BJ (cell line): ENCODE results near the gene DPM1. TPM values are rescaled to one million over a fixed set of nuclear protein-coding genes. Genes with fewer than 3 reads are reported as not detected.

Experiments used
- CTCF ChIA-PET: fragments of 350-600 bp; formaldehyde crosslinking; extraction: SDS; loops from one replicate; lab custom pipeline; 2021; ENCODE audit warnings: antibody characterized with exemption, inconsistent platforms; lab: Yijun Ruan, JAX
- POLR2A ChIA-PET: fragments of 300-600 bp; sonication (Branson Sonifier 250); formaldehyde crosslinking; extraction: SDS; loops from one replicate; lab custom pipeline; 2021; ENCODE audit warnings: antibody characterized with exemption; lab: Charles Lee
- DNase-seq: peaks from one replicate; pipeline ENCODE4 v3.0.0-alpha.2; 2011; ENCODE audit warnings: low read depth
- H3K27me3 ChIP-seq: 2 replicates; pipeline ENCODE4 v1.6.0; 2011; ENCODE audit warnings: low read length; ENCODE audit not compliant: control insufficient read depth, insufficient read depth
- H3K36me3 ChIP-seq: 2 replicates; pipeline ENCODE4 v1.5.1; 2011; ENCODE audit warnings: low read length; ENCODE audit not compliant: control insufficient read depth, insufficient read depth
- H3K4me3 ChIP-seq: 2 replicates; pipeline ENCODE4 v1.5.1; 2011; ENCODE audit warnings: low read depth, mild to moderate bottlenecking, control low read depth, low read length
- CTCF ChIP-seq: IDR thresholded peaks from 2 replicates; pipeline ENCODE4 v1.5.1; 2011; ENCODE audit warnings: low read depth, mild to moderate bottlenecking, control low read depth, inconsistent platforms, low read length, moderate library complexity; ENCODE audit not compliant: insufficient read depth
- polyA plus RNA-seq: library from polyadenylated mRNA; depleted of rRNA; stranded (reverse); fragments of >200 nt; gene quantifications from 2 replicates; pipeline ENCODE4 v1.2.3, GENCODE V29; 2011

The DPM1 gene
- polyA plus RNA-seq, 1 experiment: 35.4 TPM

GRCh38 chr20:50948132-50948785 is 10.1 kb downstream of the DPM1 start:
- ChIA-PET POLR2A (no interaction called here), CTCF (interaction anchor here (0.6 to 1.5 kb wide), 3 partner anchors 19 to 158 kb away, joined by 3 read pairs; no protein-coding TSS in a partner anchor)
- TF ChIP-seq CTCF: no peak
- no peak for DNase-seq
- H3K36me3 ChIP-seq: peaks cover 24% of the 10 kb centered on the region
- no peaks in the 10 kb centered on the region for H3K27me3 ChIP-seq
- H3K4me3 ChIP-seq: no peak overlapping the region

DNA sequence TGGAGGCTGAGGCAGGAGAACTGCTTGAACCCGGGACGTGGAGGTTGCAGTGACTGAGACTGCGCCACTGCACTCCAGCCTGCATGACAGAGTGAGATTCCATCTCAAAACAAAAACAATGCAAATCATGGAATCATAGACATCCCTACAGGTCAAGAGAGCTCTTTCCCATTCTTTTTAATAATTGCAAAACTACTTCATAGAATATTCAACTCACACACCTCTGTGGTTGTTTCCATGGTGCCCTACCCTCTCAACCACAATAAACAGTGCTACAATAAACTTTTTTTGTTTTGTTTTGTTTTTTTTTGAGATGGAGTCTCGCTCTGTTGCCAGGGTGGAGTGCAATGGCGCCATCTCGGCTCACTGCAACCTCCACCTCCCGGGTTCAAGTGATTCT is 15.3 kb downstream of the DPM1 start:
- ChIA-PET POLR2A (no interaction called here), CTCF (no interaction called here)
- Histone ChIP-seq H3K4me3 (no peak overlapping the region), H3K27me3 (no peaks in the 10 kb centered on the region), H3K36me3 (peaks cover 23% of the 10 kb centered on the region)
- no peak for TF ChIP-seq CTCF
- DNase-seq: no peak

DNA sequence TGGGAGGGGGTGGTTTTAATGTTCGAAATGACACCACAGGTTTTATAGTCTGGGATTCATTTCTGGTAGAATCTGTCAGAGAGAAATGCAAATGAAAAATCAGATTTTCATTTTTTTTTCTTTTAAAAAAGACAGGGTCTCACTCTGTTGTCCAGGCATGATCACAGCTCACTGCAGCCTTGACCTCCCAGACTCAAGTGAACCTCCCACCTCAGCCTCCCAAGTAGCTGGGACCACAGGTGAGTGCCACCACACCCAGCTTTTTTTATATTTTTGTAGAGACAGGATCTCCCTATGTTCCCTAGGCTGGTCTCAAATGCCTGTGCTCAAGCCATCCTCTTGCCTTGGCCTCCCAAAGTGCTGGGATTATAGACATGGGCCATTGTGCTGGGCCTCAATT is 24.7 kb downstream of the DPM1 start:
- ChIA-PET POLR2A (no interaction called here), CTCF (interaction anchor here (0.9 to 11.7 kb wide), 2 partner anchors 12 to 140 kb away, joined by 3 to 152 read pairs; partner anchors contain the start of gene BCAS4)
- no peak for TF ChIP-seq CTCF
- no peak overlapping the region for H3K4me3 ChIP-seq
- H3K27me3 ChIP-seq: no peaks in the 10 kb centered on the region
- DNase-seq: no peak
- peaks cover 1% of the 10 kb centered on the region for H3K36me3 ChIP-seq

DNA sequence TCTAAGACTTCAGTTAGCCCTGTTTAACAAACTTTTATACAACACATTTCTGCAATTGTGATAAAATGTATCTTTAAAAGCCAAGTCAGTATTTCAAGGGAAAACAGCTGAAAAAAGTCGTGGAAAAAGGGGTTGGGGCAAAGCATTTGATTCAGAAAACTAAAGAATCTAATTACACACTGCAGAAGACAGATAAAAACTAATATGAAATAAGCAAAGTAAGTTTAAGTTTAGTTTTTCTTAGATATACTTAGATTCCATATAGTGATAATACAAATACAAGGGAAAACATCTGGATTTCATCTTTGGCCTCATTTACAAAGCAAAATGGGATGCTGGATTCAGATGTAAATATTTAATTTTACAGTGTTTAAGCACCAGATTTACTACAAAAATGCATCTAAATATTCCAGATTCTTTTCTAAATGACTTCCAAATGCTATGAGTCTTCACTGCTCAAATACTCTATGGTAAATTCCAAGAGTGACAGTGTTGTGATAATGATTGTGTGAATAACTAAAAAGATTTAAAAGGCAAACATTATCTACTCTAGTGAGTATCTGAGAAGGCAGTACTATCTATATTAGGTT is 25.5 kb downstream of the DPM1 start:
- peaks cover 1% of the 10 kb centered on the region for H3K36me3 ChIP-seq
- H3K27me3 ChIP-seq: no peaks in the 10 kb centered on the region
- ChIA-PET POLR2A (no interaction called here), CTCF (interaction anchor here (0.9 to 11.7 kb wide), 3 partner anchors 13 to 139 kb away, joined by 3 to 152 read pairs (median 3); partner anchors contain the start of gene BCAS4)
- no peak overlapping the region for H3K4me3 ChIP-seq
- DNase-seq: no peak
- TF ChIP-seq CTCF: no peak

DNA sequence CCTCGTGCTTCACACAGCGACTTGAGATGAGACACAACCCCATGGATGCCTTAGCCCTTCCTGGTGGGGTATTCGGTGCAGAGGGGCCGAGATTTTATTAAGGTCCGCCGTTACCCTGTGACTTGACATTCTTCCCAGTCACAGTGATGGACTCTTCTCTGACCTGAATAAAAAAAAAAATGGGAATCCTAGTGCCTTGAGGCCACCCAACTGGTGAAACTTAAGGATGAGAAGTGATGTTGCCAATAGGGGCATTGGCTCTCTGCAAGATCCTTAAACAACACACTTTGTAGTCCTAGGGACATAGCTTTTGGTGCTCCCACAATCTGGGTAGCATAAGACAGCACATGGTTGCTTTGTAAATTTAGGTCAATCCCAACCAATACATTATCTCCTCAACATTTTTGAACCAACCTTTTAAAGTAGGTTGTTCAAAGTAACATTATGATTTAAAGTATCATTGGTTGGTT is 26.3 kb downstream of the DPM1 start:
- TF ChIP-seq CTCF: no peak
- H3K36me3 ChIP-seq: peaks cover 1% of the 10 kb centered on the region
- CTCF ChIA-PET: interaction anchor here (0.6 to 11.7 kb wide), 10 partner anchors 8 to 139 kb away, joined by 3 to 152 read pairs (median 4); partner anchors contain the start of gene BCAS4
- peak overlapping the region; percentile 93 for H3K4me3 ChIP-seq
- POLR2A ChIA-PET: interaction anchor here (0.6 kb wide), 1 partner anchor 12 kb away, joined by 3 read pairs; no protein-coding TSS in a partner anchor
- no peak for DNase-seq
- H3K27me3 ChIP-seq: no peaks in the 10 kb centered on the region
